ENCODE results near the gene STOML1. TPM values are rescaled to one million over a fixed set of nuclear protein-coding genes. Genes with fewer than 3 reads are reported as not detected.

STOML1 gene
- total RNA-seq, 2 experiments from 2014 or later, result 7.1 to 10.1 TPM

DNA sequence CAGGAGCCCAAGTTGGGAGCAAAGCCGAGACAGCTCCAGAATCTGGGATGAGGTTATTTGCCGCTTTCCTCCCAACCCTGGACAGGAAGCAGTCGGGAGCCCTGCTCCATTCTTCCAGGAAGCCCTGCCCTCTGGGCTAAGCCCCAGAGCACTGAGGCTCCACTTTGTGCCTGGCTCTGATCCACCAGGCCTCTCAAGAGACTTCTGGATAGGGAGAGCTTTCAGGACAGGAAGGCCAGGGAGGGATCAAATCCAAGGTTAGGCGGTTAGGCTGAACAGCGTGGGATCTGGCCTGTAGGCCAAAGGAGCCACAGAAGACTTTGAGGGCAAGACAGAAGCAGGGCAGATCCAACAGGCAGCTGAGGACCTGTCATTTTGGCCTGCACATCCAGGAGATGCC is 835 bp downstream of the STOML1 start:
- CTCF ChIA-PET, result interaction anchor here (1.0 to 3.8 kb wide), 4 partner anchors 8 to 18 kb away, joined by 4 to 11 read pairs (median 8); no protein-coding TSS in a partner anchor

DNA sequence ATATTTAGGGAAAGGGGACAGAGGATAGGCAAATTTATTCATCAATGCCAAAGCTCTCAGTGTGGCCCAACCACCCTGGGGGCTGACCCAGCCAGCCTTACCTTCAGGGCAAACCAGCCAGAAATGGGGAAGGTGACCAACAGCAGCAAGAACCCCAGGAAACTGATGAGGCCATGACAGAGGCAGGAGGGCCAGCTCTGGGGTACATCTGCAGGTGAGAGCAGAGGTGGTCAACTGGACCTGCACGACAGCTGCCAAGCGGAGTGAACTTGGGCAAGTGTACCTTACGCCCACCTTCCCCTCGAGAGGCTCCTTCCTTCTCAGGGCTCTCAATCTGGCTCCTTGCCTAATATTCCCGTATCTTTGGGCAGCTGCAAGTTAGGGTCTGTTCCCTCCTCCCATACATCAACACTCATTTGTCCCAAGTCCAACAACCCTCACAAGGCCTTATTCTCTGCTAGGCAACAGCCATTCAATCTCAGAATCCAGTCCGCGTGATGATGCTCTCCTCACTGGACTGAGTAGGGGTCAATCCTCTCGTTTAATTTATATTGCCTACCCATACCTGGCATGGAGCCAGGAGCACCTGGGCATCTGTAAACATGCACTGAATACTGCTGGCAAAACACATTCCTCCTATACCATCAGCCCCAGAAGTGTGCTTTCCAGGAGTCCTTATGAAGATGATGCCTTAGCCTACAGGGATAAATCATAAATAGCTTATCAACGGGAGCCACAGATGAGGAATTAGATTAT is 1.7 kb downstream of the STOML1 start:
- Mint-ChIP-seq H3K36me3 (peaks cover 4% of the 10 kb centered on the region), H3K4me3 (peak overlapping the region; percentile 26), H3K4me1 (ENCODE audit: low read depth) (peaks cover 26% of the 10 kb centered on the region), H3K9me3 (no peaks in the 10 kb centered on the region), H3K27ac (no peak overlapping the region), H3K27me3 (no peaks in the 10 kb centered on the region)
- ChIA-PET CTCF (interaction anchor here (0.5 to 2.4 kb wide), 4 partner anchors 16 to 62 kb away, joined by 3 to 11 read pairs (median 4); no protein-coding TSS in a partner anchor), POLR2A (interaction anchor here (0.6 to 0.7 kb wide), 2 partner anchors 14 to 151 kb away, joined by 3 to 4 read pairs; no protein-coding TSS in a partner anchor)
- intact Hi-C loops (cut with micrococcal nuclease), result loop anchor here (5.0 to 10.0 kb wide), 4 partner anchors 356 to 794 kb away; partner anchors contain the start of genes ARID3B, CSK, NPTN and UBL7
- DNase-seq, result no peak

More for the DNA sequence above, 835 bp downstream of the STOML1 start:
- peak overlapping the region; percentile 80 for H3K4me3 Mint-ChIP-seq
- POLR2A ChIA-PET, result no interaction called here
- no peaks in the 10 kb centered on the region for H3K9me3 Mint-ChIP-seq
- peaks cover 26% of the 10 kb centered on the region for H3K4me1 Mint-ChIP-seq (ENCODE audit: low read depth)
- intact Hi-C loops (cut with micrococcal nuclease), result loop anchor here (5.0 to 10.0 kb wide), 4 partner anchors 356 to 794 kb away; partner anchors contain the start of genes ARID3B, CSK, NPTN and UBL7
- H3K27ac Mint-ChIP-seq, result no peak overlapping the region
- H3K36me3 Mint-ChIP-seq, result peaks cover 4% of the 10 kb centered on the region
- H3K27me3 Mint-ChIP-seq, result no peaks in the 10 kb centered on the region
- DNase-seq, result no peak

DNA sequence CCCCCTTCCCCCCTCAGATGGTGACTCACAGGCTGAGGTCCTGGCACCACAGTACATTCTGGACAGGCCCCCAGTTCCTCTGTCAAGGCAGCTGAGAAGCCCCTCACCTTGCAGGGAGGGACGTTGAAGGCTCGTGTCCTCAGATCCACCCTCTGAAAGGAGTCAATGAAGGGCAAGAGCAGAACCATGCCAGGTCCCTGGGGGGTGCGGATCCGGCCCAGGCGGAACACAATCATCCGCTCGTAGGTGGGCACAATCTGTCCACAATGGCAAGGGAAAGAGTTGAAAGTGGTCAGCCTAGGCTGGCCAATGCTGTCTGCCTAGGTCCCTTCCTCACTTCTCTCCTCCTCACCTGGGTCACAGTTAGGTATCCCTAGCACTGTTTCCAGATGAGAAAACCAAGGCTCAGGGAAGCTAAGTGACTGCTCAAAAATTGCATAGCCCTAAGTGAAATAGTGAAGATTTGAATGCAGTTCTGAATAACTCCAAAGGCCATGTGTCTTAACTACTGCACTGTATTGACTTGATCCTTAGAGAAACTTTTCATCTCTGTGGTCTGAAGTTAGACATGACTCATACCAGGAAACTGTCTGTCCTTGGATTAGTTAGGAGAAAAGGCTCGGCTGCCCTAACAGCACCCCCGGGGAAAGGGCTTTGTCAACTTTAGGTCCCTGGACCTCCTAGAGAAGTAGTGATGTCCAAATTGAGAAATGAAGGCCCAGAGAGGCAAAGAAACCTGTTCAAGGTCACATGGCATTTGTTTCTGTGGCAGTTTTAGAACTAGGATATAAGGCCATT is 2.9 kb downstream of the STOML1 start:
- Mint-ChIP-seq H3K4me3 (no peak overlapping the region), H3K9me3 (no peaks in the 10 kb centered on the region), H3K27me3 (no peaks in the 10 kb centered on the region), H3K36me3 (peaks cover 2% of the 10 kb centered on the region), H3K4me1 (ENCODE audit: low read depth) (peaks cover 23% of the 10 kb centered on the region), H3K27ac (no peak overlapping the region)
- POLR2A ChIA-PET, result no interaction called here
- CTCF ChIA-PET, result interaction anchor here (2.3 to 2.4 kb wide), 2 partner anchors 16 kb away, joined by 11 read pairs; no protein-coding TSS in a partner anchor
- intact Hi-C loops (cut with micrococcal nuclease), result no loop called here
- DNase-seq, result no peak

DNA sequence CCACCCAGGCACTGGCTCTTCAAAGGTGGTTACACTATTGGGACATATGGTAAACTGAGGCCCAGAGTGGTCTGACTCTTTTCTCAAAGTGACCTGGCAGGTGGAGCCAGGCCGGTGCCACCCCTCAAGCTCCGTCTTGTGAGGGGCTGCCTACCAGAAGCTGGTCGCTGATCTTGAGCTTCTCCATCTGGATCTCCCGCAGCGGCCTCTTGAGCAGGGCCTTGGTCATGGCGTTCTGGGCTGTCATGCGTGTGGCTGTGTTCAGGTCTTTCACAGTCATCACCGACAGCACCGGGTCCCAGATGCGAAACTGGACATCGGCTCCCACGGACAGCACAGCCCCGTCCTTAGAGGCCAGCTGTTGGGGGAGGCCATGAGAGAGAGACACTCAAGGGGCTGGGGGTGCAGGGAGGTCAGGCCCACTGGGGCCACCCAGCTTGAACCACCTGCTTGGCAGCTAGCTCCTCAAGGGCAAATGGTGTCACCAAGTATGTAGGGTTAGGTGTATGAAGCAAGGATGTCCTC is 3.6 kb downstream of the STOML1 start:
- H3K27me3 Mint-ChIP-seq, result no peaks in the 10 kb centered on the region
- H3K4me1 Mint-ChIP-seq (ENCODE audit: low read depth), result peaks cover 16% of the 10 kb centered on the region
- H3K36me3 Mint-ChIP-seq, result peaks cover 6% of the 10 kb centered on the region
- CTCF ChIA-PET, result interaction anchor here (2.3 kb wide), 1 partner anchor 15 kb away, joined by 11 read pairs; no protein-coding TSS in a partner anchor
- H3K27ac Mint-ChIP-seq, result no peak overlapping the region
- no peaks in the 10 kb centered on the region for H3K9me3 Mint-ChIP-seq
- intact Hi-C loops (cut with micrococcal nuclease), result no loop called here
- no peak overlapping the region for H3K4me3 Mint-ChIP-seq
- no peak for DNase-seq
- POLR2A ChIA-PET, result no interaction called here

DNA sequence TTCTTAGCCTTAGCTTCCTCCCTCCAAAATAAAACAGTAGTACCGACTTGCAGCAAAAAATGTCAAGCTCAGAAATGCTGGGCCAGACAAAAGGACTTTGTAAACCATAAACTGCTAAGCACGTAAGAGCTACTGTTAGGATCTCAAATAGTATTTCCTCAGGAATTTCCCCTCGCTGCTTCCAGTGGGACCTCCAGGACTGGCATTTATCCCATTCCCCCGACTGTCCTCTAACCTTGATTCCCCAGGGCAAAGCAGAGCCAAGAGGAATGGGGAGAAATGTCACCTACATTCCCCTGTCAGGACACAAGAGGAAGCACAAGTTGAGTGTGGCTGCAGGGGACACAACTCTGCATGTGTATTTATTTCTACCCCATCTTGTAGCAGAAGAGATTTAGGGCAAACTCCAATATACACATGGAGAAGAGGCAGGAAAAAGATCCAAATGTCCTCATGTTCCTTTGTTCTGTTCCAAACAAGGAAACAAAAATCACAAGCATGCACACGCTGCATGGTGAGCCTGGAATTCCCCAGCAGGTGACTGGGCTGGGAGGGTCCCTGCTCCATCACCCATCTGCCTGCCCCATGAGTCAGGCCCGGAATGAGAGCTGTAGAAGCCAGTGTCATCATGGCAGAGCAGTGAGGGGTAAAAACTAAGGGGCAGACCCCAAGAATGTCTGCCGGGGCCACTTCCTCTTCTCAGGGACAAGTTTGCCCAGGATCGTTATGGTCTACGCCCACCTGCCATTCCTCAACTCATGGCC is 4.2 kb downstream of the STOML1 start:
- Mint-ChIP-seq H3K4me1 (ENCODE audit: low read depth) (peaks cover 13% of the 10 kb centered on the region), H3K9me3 (no peaks in the 10 kb centered on the region), H3K27me3 (no peaks in the 10 kb centered on the region), H3K36me3 (peaks cover 6% of the 10 kb centered on the region), H3K27ac (no peak overlapping the region), H3K4me3 (no peak overlapping the region)
- CTCF ChIA-PET, result interaction anchor here (2.3 kb wide), 1 partner anchor 15 kb away, joined by 11 read pairs; no protein-coding TSS in a partner anchor
- DNase-seq, result no peak
- intact Hi-C loops (cut with micrococcal nuclease), result no loop called here
- POLR2A ChIA-PET, result no interaction called here

DNA sequence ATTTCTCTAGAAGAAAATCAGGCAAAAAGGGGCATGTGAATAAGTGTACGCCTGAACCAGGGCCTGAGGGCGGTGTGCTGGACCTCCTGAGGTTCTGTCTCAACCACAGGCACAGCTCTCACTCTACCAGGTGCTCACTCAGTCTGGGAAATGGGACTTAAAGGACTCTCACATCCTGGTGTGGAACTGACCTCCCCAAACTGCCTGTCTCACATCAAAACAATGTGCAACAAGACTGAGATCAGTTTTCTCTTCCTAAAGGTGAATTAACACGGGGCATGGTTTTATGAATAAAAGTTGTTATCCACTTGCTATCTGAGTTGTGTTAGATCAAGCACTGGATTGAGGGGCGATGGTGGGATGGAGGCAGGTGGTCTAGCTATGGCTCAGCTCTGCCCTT is 4.8 kb downstream of the STOML1 start:
- ChIA-PET POLR2A (no interaction called here), CTCF (interaction anchor here (2.3 kb wide), 1 partner anchor 14 kb away, joined by 11 read pairs; no protein-coding TSS in a partner anchor)
- Mint-ChIP-seq H3K4me3 (no peak overlapping the region), H3K36me3 (peaks cover 6% of the 10 kb centered on the region), H3K4me1 (ENCODE audit: low read depth) (peaks cover 13% of the 10 kb centered on the region), H3K27ac (no peak overlapping the region), H3K9me3 (no peaks in the 10 kb centered on the region), H3K27me3 (no peaks in the 10 kb centered on the region)
- intact Hi-C loops (cut with micrococcal nuclease), result no loop called here
- no peak for DNase-seq

DNA sequence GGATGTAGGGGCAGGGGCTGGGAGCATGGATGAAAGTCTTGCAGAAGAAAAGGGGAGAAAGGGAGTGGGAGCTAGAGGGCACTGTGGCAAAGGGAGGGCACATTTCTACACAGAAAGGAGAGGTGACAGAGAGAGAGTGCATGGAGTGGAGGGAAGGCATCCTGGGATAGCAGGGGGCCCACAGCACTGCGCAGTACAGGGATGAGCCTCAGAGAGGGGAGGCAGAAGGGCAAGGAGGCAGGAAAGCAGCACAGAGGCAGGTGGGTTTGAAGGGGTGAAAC is 5.4 kb downstream of the STOML1 start:
- DNase-seq, result no peak
- H3K36me3 Mint-ChIP-seq, result peaks cover 6% of the 10 kb centered on the region
- no peaks in the 10 kb centered on the region for H3K9me3 Mint-ChIP-seq
- ChIA-PET CTCF (interaction anchor here (2.3 kb wide), 1 partner anchor 14 kb away, joined by 11 read pairs; no protein-coding TSS in a partner anchor), POLR2A (no interaction called here)
- intact Hi-C loops (cut with micrococcal nuclease), result no loop called here
- peaks cover 19% of the 10 kb centered on the region for H3K4me1 Mint-ChIP-seq (ENCODE audit: low read depth)
- H3K27me3 Mint-ChIP-seq, result no peaks in the 10 kb centered on the region
- no peak overlapping the region for H3K27ac Mint-ChIP-seq
- H3K4me3 Mint-ChIP-seq, result no peak overlapping the region

DNA sequence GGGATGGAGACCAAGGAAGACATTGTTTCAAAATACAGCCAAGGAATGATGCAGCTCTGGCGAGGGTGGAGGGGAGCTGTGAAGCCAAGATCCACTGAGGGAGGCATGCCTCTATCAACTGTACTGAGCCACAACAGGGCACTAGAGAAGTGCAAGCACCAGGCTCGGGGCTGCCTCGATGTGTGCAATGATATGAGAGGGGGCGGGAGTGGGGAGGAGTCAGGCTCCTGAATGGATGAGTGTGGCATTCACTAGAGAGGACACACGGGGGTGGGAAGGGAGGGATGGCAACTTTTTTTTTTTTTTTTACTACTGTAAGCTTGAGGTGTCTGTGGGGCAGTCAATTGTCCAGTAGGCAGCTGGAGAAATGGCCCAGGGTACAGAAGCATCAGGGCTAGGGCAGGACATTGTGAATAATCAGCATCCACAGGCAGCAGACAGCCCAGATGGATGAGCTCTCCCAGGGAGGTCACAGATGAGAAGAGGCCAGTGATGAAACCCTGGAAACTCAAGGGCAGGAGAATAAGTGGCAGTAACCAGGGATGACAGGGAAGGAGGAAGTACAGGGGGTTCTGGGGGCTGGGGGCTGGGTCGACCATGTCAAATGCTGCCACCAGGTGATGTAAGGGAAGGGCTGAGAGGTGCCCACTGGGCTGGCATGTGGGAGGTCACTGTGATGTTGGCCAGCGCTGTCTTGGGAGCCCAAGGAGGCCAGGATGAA is 5.9 kb downstream of the STOML1 start:
- no peak for DNase-seq
- ChIA-PET POLR2A (no interaction called here), CTCF (interaction anchor here (0.5 to 1.4 kb wide), 2 partner anchors 13 to 746 kb away, joined by 3 to 8 read pairs; no protein-coding TSS in a partner anchor)
- peaks cover 6% of the 10 kb centered on the region for H3K36me3 Mint-ChIP-seq
- no peaks in the 10 kb centered on the region for H3K9me3 Mint-ChIP-seq
- H3K4me3 Mint-ChIP-seq, result no peak overlapping the region
- no peak overlapping the region for H3K27ac Mint-ChIP-seq
- intact Hi-C loops (cut with micrococcal nuclease), result no loop called here
- H3K27me3 Mint-ChIP-seq, result no peaks in the 10 kb centered on the region
- H3K4me1 Mint-ChIP-seq (ENCODE audit: low read depth), result peaks cover 20% of the 10 kb centered on the region

DNA sequence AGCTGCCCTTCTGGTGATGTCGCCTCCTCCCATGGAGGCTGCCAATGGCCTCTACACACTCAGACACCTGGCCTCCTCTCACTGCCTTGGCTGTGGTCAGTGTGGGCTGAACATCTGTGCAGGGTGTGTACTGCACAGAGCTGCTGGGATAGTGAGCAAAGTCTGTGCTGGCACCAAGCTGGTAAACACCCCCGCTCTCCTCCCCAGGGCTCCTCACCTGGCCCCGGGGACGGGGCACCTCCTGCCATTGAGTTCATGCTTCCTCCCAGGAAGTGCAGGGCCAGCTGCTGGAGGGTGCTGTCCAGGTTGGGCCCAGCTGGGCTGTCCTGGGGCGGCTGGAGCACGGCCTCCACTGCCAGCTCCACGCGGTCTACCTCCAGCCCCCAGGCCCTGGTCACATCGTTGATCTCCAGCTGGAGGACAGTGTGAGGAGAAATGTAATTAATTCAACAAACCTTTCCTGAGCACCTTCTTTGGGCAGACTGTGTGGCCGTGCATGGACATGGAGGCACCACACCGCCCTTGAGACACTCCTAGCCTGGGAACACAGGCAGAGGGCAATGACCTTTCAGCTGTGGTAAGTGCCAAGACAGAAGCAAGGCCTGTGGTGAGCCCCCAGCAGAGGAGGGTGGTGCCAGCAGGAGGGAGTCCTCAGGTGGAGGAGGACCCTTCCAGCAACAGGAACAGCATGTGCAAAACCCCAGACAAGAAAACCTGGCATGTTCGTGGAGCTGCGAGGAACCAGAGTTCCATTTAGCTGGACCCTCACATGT is 6.8 kb downstream of the STOML1 start:
- Mint-ChIP-seq H3K4me1 (ENCODE audit: low read depth) (peaks cover 19% of the 10 kb centered on the region), H3K27me3 (no peaks in the 10 kb centered on the region), H3K9me3 (no peaks in the 10 kb centered on the region), H3K4me3 (no peak overlapping the region), H3K36me3 (peaks cover 6% of the 10 kb centered on the region), H3K27ac (no peak overlapping the region)
- ChIA-PET POLR2A (interaction anchor here (0.5 kb wide), 2 partner anchors 69 to 811 kb away, joined by 3 read pairs; no protein-coding TSS in a partner anchor), CTCF (interaction anchor here (0.5 to 1.4 kb wide), 3 partner anchors 9 to 747 kb away, joined by 3 to 8 read pairs (median 4); partner anchors contain the start of gene PML)
- intact Hi-C loops (cut with micrococcal nuclease), result no loop called here
- DNase-seq, result no peak

DNA sequence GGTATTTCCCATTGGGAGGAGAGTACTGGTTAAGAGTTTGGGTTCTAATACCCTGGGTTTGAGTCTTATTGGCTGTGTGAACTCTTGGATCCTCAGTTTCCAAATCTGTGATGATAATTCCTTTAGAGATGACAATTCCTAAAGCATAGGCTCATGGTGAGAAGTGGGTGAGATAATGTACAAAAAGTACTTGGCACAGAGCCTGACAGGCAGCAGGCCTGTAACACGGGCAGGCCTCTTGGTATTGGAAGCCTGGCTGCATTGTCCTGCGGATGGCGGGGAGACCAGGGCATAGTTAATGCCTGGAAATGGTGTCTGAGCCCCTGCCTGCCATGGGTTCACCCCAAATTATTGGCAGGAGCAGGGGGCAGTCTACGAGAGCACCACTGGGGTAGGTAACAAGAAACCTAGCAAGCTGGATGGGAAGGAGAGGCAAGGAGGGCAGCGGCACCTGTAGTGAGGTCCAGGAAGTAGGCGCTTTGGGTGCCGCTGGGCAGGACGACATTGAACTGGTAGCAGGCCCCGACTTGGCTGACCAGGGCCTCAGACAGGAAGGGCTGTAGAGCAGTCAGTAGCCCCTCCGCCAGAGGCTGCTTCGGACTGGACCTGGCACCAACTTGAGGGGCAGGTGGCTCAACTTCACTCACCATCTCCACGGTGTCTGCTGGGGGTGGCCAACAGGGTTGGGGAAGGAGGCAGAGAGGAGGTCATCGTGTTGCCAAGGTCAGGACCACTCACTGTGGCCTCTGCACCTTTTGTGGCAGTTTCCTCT is 7.7 kb downstream of the STOML1 start:
- no peak for DNase-seq
- POLR2A ChIA-PET, result no interaction called here
- Mint-ChIP-seq H3K36me3 (peaks cover 6% of the 10 kb centered on the region), H3K4me3 (no peak overlapping the region), H3K27me3 (no peaks in the 10 kb centered on the region), H3K9me3 (no peaks in the 10 kb centered on the region), H3K27ac (no peak overlapping the region), H3K4me1 (ENCODE audit: low read depth) (peaks cover 19% of the 10 kb centered on the region)
- intact Hi-C loops (cut with micrococcal nuclease), result no loop called here
- CTCF ChIA-PET, result interaction anchor here (1.2 to 1.6 kb wide), 2 partner anchors 10 to 13 kb away, joined by 4 to 5 read pairs; partner anchors contain the start of gene PML
